Measurements from ENCODE around the gene ADCY4. TPM values are rescaled to one million over a fixed set of nuclear protein-coding genes. Genes with fewer than 3 reads are reported as not detected.

ADCY4 gene
- total and polyA plus RNA-seq, 2 experiments from 2014 or later = 0.22 to 0.38 TPM

DNA sequence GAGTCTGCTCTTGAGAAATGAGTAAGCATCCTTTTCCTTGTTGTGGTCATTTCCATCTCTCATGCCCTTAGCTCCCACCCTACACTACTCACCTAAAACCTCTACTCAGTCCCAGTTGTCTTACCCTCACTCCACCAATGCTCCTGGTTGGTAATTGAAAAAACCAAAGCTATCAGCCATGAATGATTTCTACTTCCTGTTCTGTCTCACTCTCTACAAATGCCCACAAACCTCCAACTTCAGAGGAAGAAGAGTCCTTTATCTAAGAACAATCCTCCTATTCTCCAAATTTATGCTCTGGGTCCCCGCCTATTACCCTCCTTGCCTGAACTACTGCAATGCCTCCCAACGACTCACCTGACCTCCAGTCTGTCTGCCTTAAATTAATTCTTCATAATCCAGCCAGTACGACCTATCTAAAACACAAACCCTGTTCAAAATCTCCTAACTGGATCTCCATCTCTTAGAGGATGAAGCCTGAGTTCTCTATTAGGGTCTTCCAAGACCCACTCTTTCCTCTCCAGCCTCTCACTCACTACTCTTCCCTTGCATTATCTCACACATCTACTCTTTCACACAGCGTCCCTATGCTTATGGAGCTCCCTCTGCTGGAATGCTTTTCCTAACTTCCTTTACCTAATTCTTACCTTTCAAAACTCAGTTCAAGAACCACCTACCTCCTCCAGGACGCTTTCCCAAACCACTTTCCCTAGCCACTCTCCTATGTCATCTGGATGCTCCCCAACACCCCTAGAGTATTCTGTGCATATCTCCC lies 37.5 kb downstream of the ADCY4 start:
- WGBS, 2 experiments (ENCODE audit: low coverage in 1 of 2, low lambda C conversion rate in 2 of 2, missing lambda C conversion rate in 2 of 2) = 45 to 51% methylated on average over 5 of the region's 5 CpGs

DNA sequence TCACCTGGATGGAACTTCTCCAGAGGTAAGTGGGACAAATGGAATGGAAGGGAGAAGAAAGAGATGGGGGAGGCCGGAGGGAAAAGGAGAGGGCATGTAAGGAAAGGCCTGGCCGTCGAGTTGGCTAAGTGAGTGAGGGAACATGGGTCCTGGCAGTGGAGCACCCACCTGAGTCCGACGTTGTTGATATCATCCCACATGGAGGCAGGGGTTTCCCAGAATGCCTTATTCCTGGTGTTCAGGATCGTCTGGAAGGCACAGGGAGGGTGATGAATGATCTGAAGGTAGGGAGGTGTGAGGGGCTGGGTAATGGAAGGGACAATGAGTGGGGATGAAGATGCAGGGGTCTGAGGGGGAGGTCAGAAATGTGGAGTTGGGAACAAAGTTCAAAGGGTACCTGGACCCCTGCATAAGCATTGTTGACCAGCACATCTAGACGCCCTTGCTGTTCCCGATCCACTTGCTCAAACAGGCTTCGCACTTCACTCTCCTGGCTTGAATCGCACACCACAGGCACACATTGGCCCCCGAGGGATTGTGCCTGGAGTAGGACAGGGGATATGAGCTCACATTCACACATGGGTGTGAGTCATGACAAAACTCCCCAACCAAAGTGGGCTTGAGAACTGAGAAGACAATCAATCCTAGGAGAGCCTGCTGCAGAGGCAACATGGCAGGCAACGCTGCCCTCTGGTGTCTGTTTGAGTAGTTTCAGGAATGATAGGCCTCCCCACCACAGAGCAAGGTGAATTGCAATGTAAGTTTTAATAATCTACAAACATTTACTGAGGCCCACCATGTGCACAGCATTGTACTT lies 38.3 kb downstream of the ADCY4 start:
- Histone ChIP-seq H3K27ac (peak overlapping the region; percentile 38; the same call in 1 of the 2 replicates), H3K4me2 (ENCODE audit: unreplicated experiment) (no peak overlapping the region), H3K9me2 (ENCODE audit: insufficient read depth) (no peaks in the 10 kb centered on the region), H3K9me3 (ENCODE audit: low read depth) (no peaks in the 10 kb centered on the region), H4K20me1 (ENCODE audit: insufficient read depth) (no peaks in the 10 kb centered on the region), H3K27me3 (replicated peaks; ENCODE audit: insufficient read depth) (no peaks in the 10 kb centered on the region), H3F3A (ENCODE audit: insufficient read depth) (peaks cover 23% of the 10 kb centered on the region; the same call in 1 of the 2 replicates), H3K4me1 (ENCODE audit: insufficient read depth) (peaks cover 17% of the 10 kb centered on the region), H3K36me3 (ENCODE audit: low read depth) (peaks cover 2% of the 10 kb centered on the region; the same call in 1 of the 2 replicates), H3K79me2 (ENCODE audit: insufficient read depth) (peaks cover 18% of the 10 kb centered on the region), H3K9ac (peak overlapping the region; percentile 19; the same call in 1 of the 2 replicates), H3K4me3 (no peak overlapping the region), H2AFZ (peak overlapping the region; percentile 51; the same call in 1 of the 2 replicates)
- peak; percentile 94 for DNase-seq
- TF ChIP-seq EZH2phosphoT487 (IDR thresholded peaks at IDR 0.05; ENCODE audit: insufficient read depth, low read depth) (no peak), EZH2 (IDR thresholded peaks at IDR 0.05; ENCODE audit: insufficient read depth, poor library complexity, severe bottlenecking) (no peak)
- WGBS, 2 experiments (ENCODE audit: low coverage in 1 of 2, low lambda C conversion rate in 2 of 2, missing lambda C conversion rate in 2 of 2) = 41 to 44% methylated on average over 12 of the region's 12 CpGs
- in situ Hi-C loops (cut with MboI) = loop anchor here (10.0 kb wide), 1 partner anchor 52 kb away; the partner anchor contains the start of gene TINF2

More for the DNA sequence above, 37.5 kb downstream of the ADCY4 start:
- no peak overlapping the region for H2AFZ ChIP-seq
- peaks cover 6% of the 10 kb centered on the region; the same call in 1 of the 2 replicates for H3K36me3 ChIP-seq (ENCODE audit: low read depth)
- no peak overlapping the region for H3K9ac ChIP-seq
- H3F3A ChIP-seq (ENCODE audit: insufficient read depth) = peaks cover 23% of the 10 kb centered on the region; the same call in 1 of the 2 replicates
- no peaks in the 10 kb centered on the region for H3K27me3 ChIP-seq (replicated peaks; ENCODE audit: insufficient read depth)
- no peak overlapping the region for H3K4me3 ChIP-seq
- H3K27ac ChIP-seq = no peak overlapping the region
- TF ChIP-seq EZH2 (IDR thresholded peaks at IDR 0.05; ENCODE audit: insufficient read depth, poor library complexity, severe bottlenecking) = no peak
- no peak for TF ChIP-seq EZH2phosphoT487 (IDR thresholded peaks at IDR 0.05; ENCODE audit: insufficient read depth, low read depth)
- H3K79me2 ChIP-seq (ENCODE audit: insufficient read depth) = peaks cover 26% of the 10 kb centered on the region
- peaks cover 17% of the 10 kb centered on the region for H3K4me1 ChIP-seq (ENCODE audit: insufficient read depth)
- H3K9me2 ChIP-seq (ENCODE audit: insufficient read depth) = no peaks in the 10 kb centered on the region
- H3K4me2 ChIP-seq (ENCODE audit: unreplicated experiment) = no peak overlapping the region
- DNase-seq = peak; percentile 38
- in situ Hi-C loops (cut with MboI) = loop anchor here (10.0 kb wide), 1 partner anchor 53 kb away; the partner anchor contains the start of gene TINF2
- H3K9me3 ChIP-seq (ENCODE audit: low read depth) = no peaks in the 10 kb centered on the region
- no peaks in the 10 kb centered on the region for H4K20me1 ChIP-seq (ENCODE audit: insufficient read depth)

DNA sequence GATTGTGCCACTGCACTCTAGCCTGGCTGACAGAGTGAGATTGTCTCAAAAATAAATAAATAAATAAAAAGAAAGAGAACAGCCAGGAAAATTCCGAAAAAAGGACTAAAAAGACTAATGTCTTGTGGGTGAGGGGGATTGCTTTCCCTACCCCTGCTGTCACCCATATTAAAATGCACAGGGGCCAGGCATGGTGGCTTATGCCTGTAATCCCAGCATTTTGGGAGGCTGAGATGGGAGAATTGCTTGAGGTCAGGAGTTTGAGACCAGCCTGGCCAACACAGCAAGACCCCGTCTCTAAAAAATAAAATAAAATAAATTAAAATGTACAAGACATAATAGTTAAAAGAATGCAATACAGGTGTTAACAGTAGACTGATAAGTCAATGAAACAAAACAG lies 41.3 kb downstream of the ADCY4 start:
- in situ Hi-C loops (cut with MboI) = loop anchor here (10.0 kb wide), 1 partner anchor 49 kb away; the partner anchor contains the start of gene TINF2
- DNase-seq = no peak
- 92 to 93% methylated on average over 2 of the region's 2 CpGs for WGBS, 2 experiments (ENCODE audit: low coverage in 1 of 2, low lambda C conversion rate in 2 of 2, missing lambda C conversion rate in 2 of 2)
- TF ChIP-seq EZH2 (IDR thresholded peaks at IDR 0.05; ENCODE audit: insufficient read depth, poor library complexity, severe bottlenecking) (no peak), EZH2phosphoT487 (IDR thresholded peaks at IDR 0.05; ENCODE audit: insufficient read depth, low read depth) (no peak)
- Histone ChIP-seq H4K20me1 (ENCODE audit: insufficient read depth) (no peaks in the 10 kb centered on the region), H3K79me2 (ENCODE audit: insufficient read depth) (no peaks in the 10 kb centered on the region), H2AFZ (no peak overlapping the region), H3K9me3 (ENCODE audit: low read depth) (no peaks in the 10 kb centered on the region), H3K4me2 (ENCODE audit: unreplicated experiment) (no peak overlapping the region), H3K27ac (no peak overlapping the region), H3K9ac (no peak overlapping the region), H3K4me3 (no peak overlapping the region), H3K9me2 (ENCODE audit: insufficient read depth) (no peaks in the 10 kb centered on the region), H3F3A (ENCODE audit: insufficient read depth) (peaks cover 14% of the 10 kb centered on the region; the same call in 1 of the 2 replicates), H3K36me3 (ENCODE audit: low read depth) (peaks cover 2% of the 10 kb centered on the region; the same call in 1 of the 2 replicates), H3K4me1 (ENCODE audit: insufficient read depth) (peaks cover 8% of the 10 kb centered on the region), H3K27me3 (replicated peaks; ENCODE audit: insufficient read depth) (no peaks in the 10 kb centered on the region)

Data from GM23248 (cell line).